Effector memory CD8-positive, alpha-beta T cell (primary cell): Measurements from ENCODE around the gene DLK1.

Experiments
- ATAC-seq: fragments of 150-1000 bp; cut with Tn5 transposase; replicated peaks from 2 replicates; pipeline ENCODE4 v1.10.0; 2021; ENCODE audit warnings: mild to moderate bottlenecking, moderate library complexity
- DNase-seq, 3 experiments: peaks; one replicate each; pipeline ENCODE4 v3.0.0; 2021
- H3K27ac Mint-ChIP-seq, 2 donors: one replicate each; pipeline ENCODE4 v1.8.0; 2022; ENCODE audit warnings: mild to moderate bottlenecking in 2 of 2, mixed read lengths in 2 of 2, moderate library complexity in 2 of 2
- H3K27me3 Mint-ChIP-seq, 2 donors: one replicate each; pipeline ENCODE4 v1.8.0; 2022; ENCODE audit warnings: mixed read lengths in 2 of 2
- H3K36me3 Mint-ChIP-seq: one replicate; pipeline ENCODE4 v1.8.0; 2022; ENCODE audit warnings: mild to moderate bottlenecking, moderate library complexity, mixed read lengths; ENCODE audit not compliant: insufficient read depth
- H3K4me1 Mint-ChIP-seq, 2 donors: one replicate each; pipeline ENCODE4 v1.8.0; 2022; ENCODE audit warnings: low read depth in 2 of 2, mixed read lengths in 2 of 2
- H3K4me3 Mint-ChIP-seq, 2 donors: one replicate each; pipeline ENCODE4 v1.8.0; 2022; ENCODE audit warnings: mild to moderate bottlenecking in 2 of 2, mixed read lengths in 2 of 2, moderate library complexity in 2 of 2
- H3K9me3 Mint-ChIP-seq, 2 donors: one replicate each; pipeline ENCODE4 v1.8.0; 2022; ENCODE audit warnings: mixed read lengths in 2 of 2

DLK1 gene

GRCh38 chr14:100786131-100786530, 59.4 kb downstream of the DLK1 start:
- H3K36me3 Mint-ChIP-seq: no peaks in the 10 kb centered on the region
- ATAC-seq (no peak), DNase-seq (no peak)
- no peaks in the 10 kb centered on the region for H3K9me3 Mint-ChIP-seq
- H3K27me3 Mint-ChIP-seq: peaks cover 28 to 71% of the 10 kb centered on the region in 2 donors
- no peak overlapping the region for H3K27ac Mint-ChIP-seq
- no peak overlapping the region for H3K4me3 Mint-ChIP-seq
- no peaks in the 10 kb centered on the region for H3K4me1 Mint-ChIP-seq

DNA sequence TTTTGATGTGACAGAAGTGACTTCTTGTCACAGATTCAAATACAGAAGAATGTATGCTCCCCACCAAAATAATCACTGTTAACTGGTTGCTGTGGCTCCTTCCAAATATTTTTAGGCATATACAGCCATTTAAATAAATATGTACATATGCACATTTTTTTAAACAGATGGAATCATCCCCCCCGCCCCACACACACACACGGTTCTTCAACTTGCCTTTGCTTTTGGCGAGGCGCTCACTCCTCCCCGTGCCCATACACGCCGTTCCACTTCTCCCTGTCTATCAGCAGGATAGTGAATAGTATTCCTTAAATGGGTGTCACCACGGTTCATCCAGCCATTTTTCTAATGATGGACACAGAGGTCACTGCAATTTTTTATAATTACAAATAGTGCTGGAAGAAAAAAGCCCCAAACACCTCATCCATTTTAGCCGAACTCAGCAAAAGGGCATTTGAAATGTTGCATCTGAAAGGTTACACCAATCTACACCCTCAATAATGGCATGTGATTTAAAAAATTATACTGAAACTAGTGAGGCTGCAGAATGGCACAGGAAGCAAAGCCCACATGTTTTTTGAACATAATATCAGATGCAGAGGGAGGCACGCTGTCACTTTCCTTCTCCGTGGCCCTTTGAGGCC, 60.0 kb downstream of the DLK1 start:
- DNase-seq: no peak
- Mint-ChIP-seq H3K36me3 (no peaks in the 10 kb centered on the region), H3K27ac (no peak overlapping the region), H3K27me3 (peaks cover 33 to 76% of the 10 kb centered on the region in 2 donors), H3K9me3 (no peaks in the 10 kb centered on the region), H3K4me3 (no peak overlapping the region), H3K4me1 (no peaks in the 10 kb centered on the region)
- no peak for ATAC-seq

DNA sequence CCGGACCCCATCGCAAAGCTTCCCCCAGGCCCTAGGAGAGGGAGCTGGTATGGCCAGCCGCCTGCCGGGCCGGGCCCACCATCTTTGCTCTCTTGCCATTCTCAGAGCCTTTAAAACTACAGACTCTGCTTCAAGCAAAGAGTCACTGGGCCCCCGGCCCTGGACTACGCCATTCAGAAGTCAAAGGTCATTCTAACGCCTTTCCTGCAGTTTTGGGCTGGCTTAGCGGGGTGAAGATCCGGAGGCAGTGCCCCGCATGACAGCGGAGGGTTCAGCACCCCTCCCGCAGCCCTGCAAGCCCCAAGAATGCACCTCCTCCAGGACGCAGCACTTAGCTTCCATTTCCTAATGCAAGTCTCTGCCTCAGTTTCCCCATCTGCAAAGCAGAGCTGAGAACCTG, 61.0 kb downstream of the DLK1 start:
- H3K27me3 Mint-ChIP-seq: peaks cover 35 to 77% of the 10 kb centered on the region in 2 donors
- DNase-seq: no peak
- no peaks in the 10 kb centered on the region for H3K4me1 Mint-ChIP-seq
- no peak overlapping the region for H3K4me3 Mint-ChIP-seq
- ATAC-seq: no peak
- H3K27ac Mint-ChIP-seq: no peak overlapping the region
- no peaks in the 10 kb centered on the region for H3K9me3 Mint-ChIP-seq
- no peaks in the 10 kb centered on the region for H3K36me3 Mint-ChIP-seq
